Left colon (tissue), 2 donors: ENCODE results near the gene INPP5A. TPM values are rescaled to one million over a fixed set of nuclear protein-coding genes. Genes with fewer than 3 reads are reported as not detected.
"Not testable (repeated sequence)": the region's sequence is repeated elsewhere in the genome, so short reads cannot be mapped to it uniquely, and the experiment has no call there.

ENCODE experiments used
- ATAC-seq: fragments of 200-7000 bp; cut with Tn5 transposase; one replicate; pipeline ENCODE4 v1.9.1; 2020; ENCODE audit warnings: mild to moderate bottlenecking, moderate library complexity
- DNase-seq, 2 donors: peaks; one replicate each; pipeline ENCODE4 v3.0.0-alpha.2; 2020
- intact Hi-C, 2 donors: fragments of 100-400 bp; cut with DNase I in 1 of 2; cut with micrococcal nuclease in 1 of 2; formaldehyde crosslinking; loops; one replicate each; pipeline versions ENCODE4 v1.11.2 to v1.14.0; 2022; cut with DNase I, micrococcal nuclease
- total RNA-seq, 2 donors: library from RNA; stranded (reverse); fragmentation: NEBNext Ultra II Directional; extraction: Animal tissue kit (Norgen Biotek cat#: 25700); gene quantifications; one replicate each; pipeline ENCODE4 v1.2.1, GENCODE V29; 2021
- donor health status: DM: no; HTN: no; CAD: no.
- donor health status: DM: yes; HTN: yes; CAD: no.

The INPP5A gene
- total RNA-seq, 2 donors from 2014 or later: 35.6 to 42.2 TPM

GRCh38 chr10:132739225-132739613 lies 201.6 kb downstream of the INPP5A start:
- intact Hi-C loops: no loop called here
- DNase-seq: no peak
- no peak for ATAC-seq

DNA sequence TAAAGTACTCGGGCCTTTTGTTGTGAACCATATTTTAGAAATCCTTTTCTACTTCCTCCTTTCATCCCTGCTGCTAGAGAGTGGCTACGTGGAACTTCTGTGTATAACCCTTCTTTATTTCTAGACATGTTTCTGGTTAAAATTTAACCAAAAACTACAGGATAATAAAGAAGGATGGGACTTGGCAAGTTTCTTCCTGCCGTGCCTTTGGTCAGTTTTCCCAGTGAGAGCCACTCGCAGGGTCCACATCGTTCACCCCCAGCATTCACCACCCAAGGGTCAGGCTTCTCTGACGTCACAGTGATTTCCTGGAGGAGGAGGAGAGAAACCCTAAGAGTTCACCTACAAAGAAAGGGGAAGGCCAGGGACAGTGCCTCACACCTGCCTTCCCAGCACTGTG lies 203.0 kb downstream of the INPP5A start:
- DNase-seq: peak in 1 of 2 donors; percentile 28
- peak; percentile 81 for ATAC-seq
- intact Hi-C loops: no loop called here

GRCh38 chr10:132742167-132742836 lies 204.7 kb downstream of the INPP5A start:
- ATAC-seq (peak; percentile 79), DNase-seq (peak; percentile 45 to 53)
- intact Hi-C loops: no loop called here

GRCh38 chr10:132742837-132743194 lies 205.2 kb downstream of the INPP5A start:
- intact Hi-C loops: no loop called here
- ATAC-seq (no peak), DNase-seq (no peak)

- ATAC-seq, DNase-seq, intact Hi-C loops: not testable (repeated sequence)
These were observed 205.8 kb downstream of the INPP5A start for GRCh38 chr10:132743196-132743924.

- ATAC-seq (no peak), DNase-seq (no peak)
- intact Hi-C loops: no loop called here
These were observed 206.4 kb downstream of the INPP5A start for GRCh38 chr10:132743925-132744490.

DNA sequence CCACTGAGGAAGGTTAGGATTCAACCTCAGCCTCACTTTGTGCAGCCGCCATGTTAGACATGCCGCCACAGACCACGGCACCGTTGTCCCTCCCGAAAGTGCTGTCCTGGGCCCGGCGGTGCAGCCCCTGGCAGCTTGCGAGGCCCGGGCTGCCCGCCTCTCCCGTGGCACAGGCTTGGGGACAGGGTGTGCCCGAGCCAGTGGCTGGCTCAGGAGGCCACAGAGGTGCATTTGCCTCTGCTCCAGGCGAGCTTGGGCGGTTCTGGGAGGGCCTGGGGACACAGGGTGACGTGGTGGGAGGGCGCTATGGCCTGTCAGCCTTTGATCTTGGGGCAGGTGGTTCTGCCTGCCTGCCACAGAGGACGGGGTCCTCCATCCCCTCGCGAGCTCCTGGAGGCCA lies 207.3 kb downstream of the INPP5A start:
- ATAC-seq (no peak), DNase-seq (no peak)
- intact Hi-C loops: no loop called here

DNA sequence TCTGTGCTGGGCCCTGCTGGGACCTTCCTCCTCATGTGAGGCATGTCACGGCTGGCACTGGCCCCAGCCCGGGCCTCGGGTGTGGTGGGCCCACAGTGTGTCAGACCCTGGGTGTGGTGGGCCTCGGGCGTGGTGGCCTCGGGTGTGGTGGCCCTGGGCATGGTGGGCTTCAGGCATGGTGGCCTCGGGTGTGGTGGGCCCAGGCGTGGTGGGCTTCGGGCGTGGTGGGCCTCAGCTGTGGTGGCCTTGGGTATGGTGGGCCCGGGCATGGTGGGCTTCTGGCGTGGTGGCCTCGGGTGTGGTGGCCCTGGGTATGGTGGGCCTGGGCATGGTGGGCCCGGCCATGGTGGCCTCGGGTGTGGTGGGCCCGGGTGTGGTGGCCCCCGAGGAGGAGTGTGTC lies 207.9 kb downstream of the INPP5A start:
- ATAC-seq (no peak), DNase-seq (no peak)
- intact Hi-C loops: no loop called here

DNA sequence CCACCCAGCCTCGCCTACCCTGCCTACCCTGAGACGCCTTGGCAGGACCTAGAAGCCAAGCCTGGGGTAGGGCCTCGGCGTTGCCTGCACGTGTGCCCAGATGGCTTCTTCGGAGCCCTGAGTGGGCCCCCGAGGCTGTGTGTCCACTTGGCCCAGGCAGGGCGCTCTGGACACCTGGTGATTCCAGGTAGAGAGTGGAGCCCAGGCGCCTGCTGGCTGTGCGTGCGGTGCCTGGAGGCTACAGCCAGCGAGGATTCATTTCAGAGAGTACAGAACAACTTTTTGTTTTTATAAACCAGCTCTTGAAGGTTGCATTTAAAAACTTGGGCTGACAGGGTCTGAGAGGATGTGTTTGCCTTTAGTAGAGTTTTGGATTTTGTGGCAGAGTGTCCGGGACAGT lies 208.4 kb downstream of the INPP5A start:
- ATAC-seq (no peak), DNase-seq (no peak)
- intact Hi-C loops: no loop called here

DNA sequence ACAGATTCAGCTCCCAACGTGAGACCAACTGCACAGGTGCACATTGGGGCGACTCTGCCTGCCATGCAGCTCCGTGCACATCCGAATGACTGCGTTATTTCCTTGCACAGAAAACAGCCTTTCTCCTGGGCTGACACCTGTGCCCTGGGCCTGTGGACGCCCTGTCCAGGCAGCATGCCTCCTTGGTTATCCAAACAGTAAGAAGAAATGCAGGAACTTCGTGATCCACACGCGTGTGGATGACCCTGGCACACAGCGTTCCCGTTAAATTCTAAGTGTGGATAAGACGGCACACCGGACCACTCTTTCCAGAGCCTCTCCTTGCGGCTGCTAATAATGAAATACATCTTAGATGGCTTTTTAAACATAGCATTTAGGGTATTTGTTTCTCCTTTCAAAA lies 208.8 kb downstream of the INPP5A start:
- ATAC-seq: no peak
- intact Hi-C loops: no loop called here
- DNase-seq: no peak

GRCh38 chr10:132746801-132747625 lies 209.4 kb downstream of the INPP5A start:
- ATAC-seq (no peak), DNase-seq (no peak)
- intact Hi-C loops: no loop called here

GRCh38 chr10:132748135-132748534 lies 210.5 kb downstream of the INPP5A start:
- DNase-seq (no peak), ATAC-seq (no peak)
- intact Hi-C loops: no loop called here

DNA sequence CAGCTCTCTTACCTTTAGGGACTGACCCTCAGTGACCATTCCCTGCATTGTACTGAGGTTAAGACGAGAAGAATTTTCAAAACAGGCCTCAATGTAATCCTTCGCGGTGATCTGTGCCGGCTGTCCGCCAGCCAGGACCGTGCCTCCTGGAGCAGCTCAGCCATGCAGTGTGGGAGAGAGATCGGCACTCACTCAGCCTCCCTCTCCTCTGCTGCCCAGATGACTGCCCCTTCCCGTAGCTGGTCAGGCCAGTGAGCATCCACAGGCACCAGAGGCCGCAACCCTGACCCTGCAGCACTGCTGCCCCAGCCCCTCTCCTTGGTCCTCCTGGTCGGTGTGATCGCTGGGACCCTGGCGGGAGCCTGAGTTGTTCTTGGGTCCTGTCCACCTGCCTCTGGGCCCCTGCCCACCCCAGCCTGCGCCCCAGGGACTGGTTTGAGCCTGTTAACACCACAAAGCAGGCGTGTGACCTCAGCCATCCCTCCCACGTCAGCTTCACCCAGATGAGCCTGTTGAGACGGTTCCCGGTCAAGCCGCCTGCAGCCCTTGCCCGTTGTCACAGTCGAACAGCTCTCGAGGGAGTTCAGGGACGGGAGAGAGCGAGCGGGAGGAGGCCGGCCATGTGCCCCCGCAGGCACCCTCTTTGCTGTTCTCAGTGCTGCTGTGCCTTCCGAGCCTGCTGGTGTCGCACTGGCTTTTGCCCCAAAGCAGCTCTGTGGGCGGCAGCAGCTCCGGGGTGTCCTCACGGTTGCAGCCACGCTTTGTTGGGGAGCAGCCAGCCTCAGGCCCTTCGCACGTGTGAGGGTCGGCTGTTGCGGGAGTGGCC lies 211.2 kb downstream of the INPP5A start:
- DNase-seq (no peak), ATAC-seq (no peak)
- intact Hi-C loops: no loop called here

DNA sequence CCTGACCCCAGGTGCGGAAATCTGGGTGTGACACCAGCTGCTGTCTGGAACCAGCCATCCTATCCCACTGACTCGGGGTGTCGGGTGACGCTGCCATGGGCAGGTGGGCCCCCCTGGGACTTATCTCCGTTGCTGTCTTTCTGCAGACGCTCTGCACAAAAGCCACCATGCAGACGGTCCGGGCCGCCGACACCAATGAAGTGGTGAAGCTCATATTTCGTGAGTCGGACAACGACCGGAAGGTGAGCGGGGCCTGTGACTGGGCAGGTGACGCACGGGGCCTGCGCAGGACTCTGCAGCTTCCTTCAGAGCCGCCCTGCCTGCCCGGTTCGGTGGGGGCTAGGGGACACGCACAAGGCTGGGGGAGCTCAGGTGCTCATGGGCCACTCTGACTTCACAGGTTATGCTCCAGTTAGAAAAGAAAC lies 211.8 kb downstream of the INPP5A start:
- DNase-seq (no peak), ATAC-seq (no peak)
- intact Hi-C loops: no loop called here

DNA sequence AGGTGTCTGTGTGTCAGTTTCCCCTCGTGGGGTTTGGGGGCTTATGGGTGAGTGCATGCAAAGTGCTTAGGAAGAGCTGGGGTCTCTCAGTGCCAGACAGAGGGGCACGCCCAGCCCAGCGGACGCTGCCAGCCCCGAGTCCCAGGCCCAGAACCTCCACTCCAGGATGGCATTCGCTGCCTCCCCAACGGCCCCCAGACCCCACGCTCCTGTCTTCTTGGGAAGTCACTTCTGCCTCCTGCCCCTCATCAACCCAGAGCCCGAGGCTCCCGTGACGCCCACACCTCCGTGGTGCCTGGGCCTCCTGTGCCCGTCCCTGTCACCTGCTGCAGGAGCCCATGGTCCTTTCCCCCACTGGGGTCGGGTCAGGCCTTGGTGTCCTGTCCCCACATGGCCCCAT lies 213.3 kb downstream of the INPP5A start:
- intact Hi-C loops: no loop called here
- ATAC-seq: no peak
- DNase-seq: no peak

GRCh38 chr10:132752378-132752777 lies 214.8 kb downstream of the INPP5A start:
- ATAC-seq (peak; percentile 91), DNase-seq (peak in 1 of 2 donors; percentile 28)
- intact Hi-C loops: no loop called here

DNA sequence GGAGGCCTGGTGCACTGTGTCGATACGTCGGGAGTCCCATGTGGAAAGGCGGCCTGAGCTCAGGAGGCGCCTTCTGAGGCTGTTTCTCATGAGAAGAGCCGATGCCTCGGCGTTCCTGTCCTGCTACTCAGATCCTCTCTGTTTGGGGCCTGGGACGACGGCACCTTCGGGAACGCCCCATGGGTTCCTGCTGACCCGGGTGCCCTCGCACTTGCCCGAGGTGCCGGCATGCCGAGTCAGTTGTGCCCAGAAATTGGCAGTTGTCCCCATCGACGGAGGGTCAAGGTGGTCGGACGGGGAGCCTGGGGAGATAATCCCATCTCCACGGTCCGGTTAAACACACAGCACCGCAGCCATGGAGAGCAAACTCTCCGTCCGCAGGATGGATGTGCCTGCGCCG lies 215.4 kb downstream of the INPP5A start:
- DNase-seq: no peak
- intact Hi-C loops: no loop called here
- ATAC-seq: no peak

- ATAC-seq (no peak), DNase-seq (no peak)
- intact Hi-C loops: no loop called here
These were observed 216.0 kb downstream of the INPP5A start for GRCh38 chr10:132753596-132753995.

GRCh38 chr10:132754071-132754470 lies 216.5 kb downstream of the INPP5A start:
- intact Hi-C loops: no loop called here
- no peak for DNase-seq
- no peak for ATAC-seq
